Stomach (tissue), 9 donors: ENCODE measurements around the gene SNRPD1. TPM values are rescaled to one million over a fixed set of nuclear protein-coding genes. Genes with fewer than 3 reads are reported as not detected.
A peak's percentile ranks its signal among the peaks of the same experiment; 100 is the strongest.
"Not testable (repeated sequence)": the region's sequence is repeated elsewhere in the genome, so short reads cannot be mapped to it uniquely, and the experiment has no call there.

Source experiments
- DNase-seq, 2 donors: peaks; one replicate each; pipeline versions ENCODE4 v3.0.0 to v3.0.0-alpha.2; 2013 to 2019
- H3K27ac ChIP-seq, 5 donors: fragments of 200-600 bp in 4 of 5; sonication (generic) in 4 of 5; one replicate each; pipeline ENCODE4 v1.5.1; 2013 to 2019; ENCODE audit warnings: mild to moderate bottlenecking in 1 of 5, moderate library complexity in 1 of 5
- H3K27me3 ChIP-seq, 3 donors: fragments of 200-600 bp; sonication (generic); one replicate each; pipeline ENCODE4 v1.5.1; 2017 to 2019; ENCODE audit warnings: mixed run types in 1 of 3
- H3K36me3 ChIP-seq, 4 donors: fragments of 200-600 bp; sonication (generic); 1 replicate in 3 of 4; 2 replicates in 1 of 4; pipeline ENCODE4 v1.5.1; 2016 to 2019
- H3K4me1 ChIP-seq, 4 donors: fragments of 200-600 bp; sonication (generic); one replicate each; pipeline ENCODE4 v1.5.1; 2016 to 2019
- H3K4me3 ChIP-seq, 4 donors: fragments of 200-600 bp; sonication (generic) in 3 of 4; one replicate each; pipeline ENCODE4 v1.5.1; 2016 to 2019; ENCODE audit warnings: mild to moderate bottlenecking in 1 of 4
- H3K9me3 ChIP-seq, 4 donors: fragments of 200-600 bp; sonication (generic); one replicate each; pipeline ENCODE4 v1.5.1; 2016 to 2019
- EP300 ChIP-seq: sonication (generic); formaldehyde crosslinking; IDR thresholded peaks from one replicate; pipeline ENCODE4 v1.6.1; 2017; ENCODE audit warnings: antibody characterized with exemption
- POLR2A ChIP-seq, 4 donors: fragments of 450-650 bp; IDR thresholded peaks; one replicate each; pipeline ENCODE4 v1.6.1; 2016; ENCODE audit warnings: antibody characterized with exemption in 4 of 4, control low read depth in 2 of 4, mild to moderate bottlenecking in 1 of 4, moderate library complexity in 1 of 4
- POLR2AphosphoS5 ChIP-seq, 3 donors: sonication (generic); formaldehyde crosslinking; IDR thresholded peaks; one replicate each; pipeline ENCODE4 v1.6.1; 2016; ENCODE audit warnings: antibody characterized with exemption in 3 of 3
- WGBS, 5 donors: extraction: QIAGEN DNeasy Blood & Tissue Kit in 3 of 5; methylation state at CpG; one replicate each; pipeline versions ENCODE4 v1.1.5 to v1.1.7; 2013 to 2018; 5-methylcytosine and 5-hydroxymethylcytosine counted together
- intact Hi-C: fragments of 100-400 bp; cut with DNase I; formaldehyde crosslinking; loops from one replicate; pipeline ENCODE4 v1.15.1; 2023; ENCODE audit warnings: low total_unique reads
- polyA plus RNA-seq, 3 donors: library from polyadenylated mRNA; stranded (reverse); fragments of 200-250 nt; gene quantifications; one replicate each; pipeline ENCODE4 v1.2.3, GENCODE V29; 2013
- total RNA-seq, 5 donors: library from RNA; depleted of rRNA; stranded (reverse); fragments of >200 nt; gene quantifications; one replicate each; pipeline versions ENCODE4 v1.1.0 to v1.2.3, GENCODE V29; 2014 to 2016
- TF ChIP-seq, protein P1 (sequence below), 7 experiments: fragments of 450-650 bp in 4 of 7; fragments of 200-600 bp in 3 of 7; sonication (generic) in 3 of 7; IDR thresholded peaks; one replicate each; pipeline ENCODE4 v1.5.1; 2016 to 2019; ENCODE audit warnings: antibody characterized with exemption in 7 of 7, control low read depth in 2 of 7, mild to moderate bottlenecking in 1 of 7
- donor health status: healthy with polysubstance abuse.
- donor health status: Bipolar disorder and iron deficiency.
- donor health status: healthy.

The SNRPD1 gene
- total and polyA plus RNA-seq, 8 donors: 0.45 to 27.4 (median 12.2) TPM

DNA sequence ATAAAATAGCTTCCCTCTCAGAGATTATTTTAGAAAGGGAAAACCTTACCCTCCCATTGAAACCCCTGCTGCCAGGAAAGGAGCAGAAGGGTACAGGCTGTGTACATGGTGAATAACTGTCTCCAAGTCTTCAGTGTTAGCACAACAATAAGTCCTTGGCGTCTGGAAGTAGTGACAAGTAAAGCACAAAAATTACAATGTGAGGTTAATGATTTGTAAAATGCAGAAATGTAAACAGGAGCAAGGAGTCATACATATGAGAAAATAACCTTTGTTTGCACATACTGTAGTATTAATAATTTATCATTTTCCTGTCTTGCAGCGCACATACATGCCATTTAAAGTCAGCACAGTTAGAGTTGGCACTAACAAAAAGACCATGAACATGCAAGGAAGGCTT is 52.0 kb downstream of the SNRPD1 start:
- Histone ChIP-seq H3K36me3 (peaks cover 4 to 20% (median 14%) of the 10 kb centered on the region in 4 donors), H3K9me3 (no peaks in the 10 kb centered on the region), H3K27ac (peak overlapping the region in 1 of 5 donors; percentile 35), H3K4me1 (peaks cover 0 to 8% (median 5%) of the 10 kb centered on the region in 4 donors), H3K4me3 (no peak overlapping the region), H3K27me3 (no peaks in the 10 kb centered on the region)
- peak in 1 of 2 donors; percentile 53 for DNase-seq
- WGBS, 5 donors: 28 to 61% (median 40%) methylated on average over 2 of the region's 2 CpGs
- intact Hi-C loops: no loop called here
- TF ChIP-seq, protein P1, sequence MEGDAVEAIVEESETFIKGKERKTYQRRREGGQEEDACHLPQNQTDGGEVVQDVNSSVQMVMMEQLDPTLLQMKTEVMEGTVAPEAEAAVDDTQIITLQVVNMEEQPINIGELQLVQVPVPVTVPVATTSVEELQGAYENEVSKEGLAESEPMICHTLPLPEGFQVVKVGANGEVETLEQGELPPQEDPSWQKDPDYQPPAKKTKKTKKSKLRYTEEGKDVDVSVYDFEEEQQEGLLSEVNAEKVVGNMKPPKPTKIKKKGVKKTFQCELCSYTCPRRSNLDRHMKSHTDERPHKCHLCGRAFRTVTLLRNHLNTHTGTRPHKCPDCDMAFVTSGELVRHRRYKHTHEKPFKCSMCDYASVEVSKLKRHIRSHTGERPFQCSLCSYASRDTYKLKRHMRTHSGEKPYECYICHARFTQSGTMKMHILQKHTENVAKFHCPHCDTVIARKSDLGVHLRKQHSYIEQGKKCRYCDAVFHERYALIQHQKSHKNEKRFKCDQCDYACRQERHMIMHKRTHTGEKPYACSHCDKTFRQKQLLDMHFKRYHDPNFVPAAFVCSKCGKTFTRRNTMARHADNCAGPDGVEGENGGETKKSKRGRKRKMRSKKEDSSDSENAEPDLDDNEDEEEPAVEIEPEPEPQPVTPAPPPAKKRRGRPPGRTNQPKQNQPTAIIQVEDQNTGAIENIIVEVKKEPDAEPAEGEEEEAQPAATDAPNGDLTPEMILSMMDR (IDR thresholded peaks at IDR 0.05): no peak
- TF ChIP-seq EP300: no peak
- peak in 1 of 3 donors; percentile 9 for TF ChIP-seq POLR2AphosphoS5 (IDR thresholded peaks at IDR 0.05)
- no peak for TF ChIP-seq POLR2A (IDR thresholded peaks at IDR 0.05)

DNA sequence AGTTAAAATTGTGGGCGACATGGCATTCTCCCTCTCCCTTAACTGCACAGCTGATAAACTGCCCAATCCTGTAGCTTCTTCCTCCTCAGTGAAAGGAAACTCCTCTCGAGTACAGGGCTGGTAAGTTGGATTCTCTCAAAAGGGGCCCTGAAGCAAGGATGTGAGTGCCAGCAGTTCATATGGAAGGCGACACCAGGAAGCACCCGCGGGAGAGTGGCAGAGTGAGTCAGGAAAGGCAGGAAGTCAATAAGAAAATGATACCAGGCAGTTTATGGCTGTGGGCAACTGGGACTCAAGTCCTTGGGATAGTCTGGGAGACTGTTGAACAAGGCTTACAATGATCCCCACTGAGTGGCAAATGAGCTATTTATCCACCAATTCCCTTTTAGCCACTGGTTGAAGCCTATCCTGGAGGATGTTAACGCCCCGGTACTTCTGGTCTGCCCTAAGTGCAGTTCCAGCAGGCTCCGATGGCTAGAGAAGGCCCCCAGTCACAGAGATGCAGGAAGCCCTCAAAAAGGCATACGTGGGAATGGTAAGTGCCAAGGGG is 57.7 kb downstream of the SNRPD1 start:
- peak overlapping the region in 2 of 5 donors; percentile 26 to 42 for H3K27ac ChIP-seq
- no peak overlapping the region for H3K4me3 ChIP-seq
- peaks cover 0 to 26% (median 3%) of the 10 kb centered on the region in 4 donors for H3K4me1 ChIP-seq
- 84 to 93% (median 87%) methylated on average over 9 of the region's 9 CpGs for WGBS, 5 donors
- no peak for DNase-seq
- TF ChIP-seq POLR2AphosphoS5 (IDR thresholded peaks at IDR 0.05) (peak in 1 of 3 donors; percentile 19), POLR2A (IDR thresholded peaks at IDR 0.05) (no peak)
- intact Hi-C loops: no loop called here
- H3K27me3 ChIP-seq: no peaks in the 10 kb centered on the region
- H3K9me3 ChIP-seq: no peaks in the 10 kb centered on the region
- H3K36me3 ChIP-seq: no peaks in the 10 kb centered on the region

DNA sequence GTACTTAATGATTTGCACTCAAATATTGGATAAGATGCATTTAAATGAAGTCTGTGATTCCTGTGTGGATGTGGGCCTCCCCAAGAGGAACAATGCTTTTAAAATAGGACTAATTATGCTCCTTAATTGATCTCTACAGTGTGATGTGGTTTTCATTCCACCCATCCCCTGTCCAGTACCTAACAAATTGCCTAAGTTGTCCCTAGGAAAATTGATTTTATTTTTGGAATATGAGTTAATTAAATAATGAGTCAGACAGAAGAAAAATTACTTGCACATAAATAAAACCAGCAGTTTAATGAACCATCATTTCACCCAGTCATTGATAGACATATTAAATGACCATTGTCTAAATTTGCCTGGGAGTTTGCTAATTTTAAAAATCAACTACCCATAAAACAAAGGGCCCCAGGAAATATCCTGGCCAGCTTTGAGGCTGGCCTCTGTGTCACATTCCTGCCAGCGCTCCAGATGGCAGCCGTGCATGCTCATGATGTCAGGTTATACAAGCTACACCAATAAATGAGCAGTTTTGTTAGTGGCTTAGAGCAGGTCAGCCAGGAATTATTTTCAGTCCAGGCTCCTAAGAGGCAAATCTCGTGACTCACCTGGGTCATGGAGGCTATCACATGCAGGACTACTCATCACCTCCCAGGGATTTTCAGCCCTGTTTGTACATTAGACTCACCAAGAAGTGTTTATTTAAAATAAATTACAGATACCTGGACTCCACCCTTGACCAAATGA is 60.6 kb downstream of the SNRPD1 start:
- intact Hi-C loops: no loop called here
- peak overlapping the region in 4 of 5 donors; percentile 8 to 64 (median 46) for H3K27ac ChIP-seq
- peaks cover 0 to 26% (median 3%) of the 10 kb centered on the region in 4 donors for H3K4me1 ChIP-seq
- H3K27me3 ChIP-seq: no peaks in the 10 kb centered on the region
- WGBS, 5 donors: 31 to 52% (median 37%) methylated on average over 3 of the region's 3 CpGs
- no peak overlapping the region for H3K4me3 ChIP-seq
- TF ChIP-seq POLR2AphosphoS5 (IDR thresholded peaks at IDR 0.05): peak in 1 of 3 donors; percentile 55
- no peak for TF ChIP-seq POLR2A (IDR thresholded peaks at IDR 0.05)
- H3K9me3 ChIP-seq: no peaks in the 10 kb centered on the region
- DNase-seq: peak; percentile 62 to 70
- H3K36me3 ChIP-seq: no peaks in the 10 kb centered on the region

DNA sequence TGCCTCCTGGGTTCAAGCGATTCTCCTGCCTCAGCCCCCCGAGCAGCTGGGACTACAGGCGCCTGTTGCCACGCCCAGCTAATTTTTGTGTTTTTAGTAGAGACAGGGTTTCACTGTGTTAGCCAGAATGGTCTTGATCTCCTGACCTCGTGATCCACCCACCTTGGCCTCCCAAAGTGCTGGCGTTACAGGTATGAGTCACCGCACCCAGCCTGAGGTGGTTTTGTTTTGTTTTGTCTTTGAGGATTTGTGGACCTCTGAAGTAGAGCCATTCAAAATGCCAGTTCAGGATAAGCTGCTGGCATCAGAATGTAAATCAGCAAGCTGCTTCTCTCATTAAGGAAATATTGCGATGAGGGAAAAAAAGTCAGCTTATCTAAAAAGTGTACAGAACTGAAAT is 63.2 kb downstream of the SNRPD1 start:
- H3K27ac ChIP-seq, intact Hi-C loops, DNase-seq, H3K36me3 ChIP-seq, H3K27me3 ChIP-seq, H3K4me3 ChIP-seq, H3K9me3 ChIP-seq: not testable (repeated sequence)
- H3K4me1 ChIP-seq: peaks cover 0 to 29% (median 0%) of the 10 kb centered on the region in 4 donors
- 72 to 89% (median 85%) methylated on average over 8 of the region's 8 CpGs for WGBS, 5 donors

DNA sequence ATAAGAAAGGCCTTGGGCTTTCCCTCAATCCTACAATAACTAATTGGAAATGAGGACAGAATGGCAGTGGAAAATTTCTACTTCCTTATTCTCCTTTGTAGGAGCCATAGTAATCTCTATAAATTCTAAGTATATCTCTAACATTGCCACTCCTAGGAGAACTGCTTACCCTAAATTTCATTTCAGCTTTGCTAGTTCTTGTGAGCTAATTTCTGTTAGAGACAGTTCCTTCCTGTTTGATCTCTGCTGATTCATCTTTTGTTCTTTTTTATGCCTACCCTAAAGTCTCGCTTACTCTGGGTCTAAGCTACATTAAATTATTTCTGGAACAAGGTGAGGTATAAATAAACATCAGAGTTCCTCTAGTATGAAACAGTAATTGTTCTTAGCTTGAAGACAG is 66.7 kb downstream of the SNRPD1 start:
- 48 to 76% (median 64%) methylated on average over 1 of the region's 1 CpG for WGBS, 5 donors
- intact Hi-C loops: no loop called here
- Histone ChIP-seq H3K27me3 (no peaks in the 10 kb centered on the region), H3K4me3 (no peak overlapping the region), H3K9me3 (no peaks in the 10 kb centered on the region), H3K36me3 (peaks cover 0 to 18% (median 0%) of the 10 kb centered on the region in 4 donors), H3K4me1 (peaks cover 0 to 12% (median 0%) of the 10 kb centered on the region in 4 donors), H3K27ac (peak overlapping the region in 2 of 5 donors; percentile 5 to 54)
- TF ChIP-seq, protein P1 (IDR thresholded peaks at IDR 0.05): no peak
- no peak for TF ChIP-seq POLR2A (IDR thresholded peaks at IDR 0.05)
- no peak for TF ChIP-seq POLR2AphosphoS5 (IDR thresholded peaks at IDR 0.05)
- no peak for TF ChIP-seq EP300
- DNase-seq: no peak
